ENCODE data around the gene SYT7.

The SYT7 gene

GRCh38 chr11:61518032-61518795 lies 62.7 kb downstream of the SYT7 start:
- 88 to 90% methylated on average over 23 of the region's 23 CpGs for WGBS, 2 experiments
- no peaks in the 10 kb centered on the region for H3K9me3 ChIP-seq (ENCODE audit: control insufficient read depth, low read length)
- H3K4me1 ChIP-seq (ENCODE audit: control insufficient read depth, insufficient read depth, low read length): peaks cover 26% of the 10 kb centered on the region
- no peak overlapping the region for H3K4me3 ChIP-seq (ENCODE audit: insufficient read depth, low read depth, low read length)
- no peak overlapping the region for H3K27ac ChIP-seq (ENCODE audit: insufficient read depth, low read depth, low read length, poor library complexity, severe bottlenecking)
- H3K27me3 ChIP-seq (ENCODE audit: control insufficient read depth, insufficient read depth, low read length, poor library complexity, severe bottlenecking): no peaks in the 10 kb centered on the region
- H3K36me3 ChIP-seq (ENCODE audit: control insufficient read depth, insufficient read depth, low read length): no peaks in the 10 kb centered on the region

DNA sequence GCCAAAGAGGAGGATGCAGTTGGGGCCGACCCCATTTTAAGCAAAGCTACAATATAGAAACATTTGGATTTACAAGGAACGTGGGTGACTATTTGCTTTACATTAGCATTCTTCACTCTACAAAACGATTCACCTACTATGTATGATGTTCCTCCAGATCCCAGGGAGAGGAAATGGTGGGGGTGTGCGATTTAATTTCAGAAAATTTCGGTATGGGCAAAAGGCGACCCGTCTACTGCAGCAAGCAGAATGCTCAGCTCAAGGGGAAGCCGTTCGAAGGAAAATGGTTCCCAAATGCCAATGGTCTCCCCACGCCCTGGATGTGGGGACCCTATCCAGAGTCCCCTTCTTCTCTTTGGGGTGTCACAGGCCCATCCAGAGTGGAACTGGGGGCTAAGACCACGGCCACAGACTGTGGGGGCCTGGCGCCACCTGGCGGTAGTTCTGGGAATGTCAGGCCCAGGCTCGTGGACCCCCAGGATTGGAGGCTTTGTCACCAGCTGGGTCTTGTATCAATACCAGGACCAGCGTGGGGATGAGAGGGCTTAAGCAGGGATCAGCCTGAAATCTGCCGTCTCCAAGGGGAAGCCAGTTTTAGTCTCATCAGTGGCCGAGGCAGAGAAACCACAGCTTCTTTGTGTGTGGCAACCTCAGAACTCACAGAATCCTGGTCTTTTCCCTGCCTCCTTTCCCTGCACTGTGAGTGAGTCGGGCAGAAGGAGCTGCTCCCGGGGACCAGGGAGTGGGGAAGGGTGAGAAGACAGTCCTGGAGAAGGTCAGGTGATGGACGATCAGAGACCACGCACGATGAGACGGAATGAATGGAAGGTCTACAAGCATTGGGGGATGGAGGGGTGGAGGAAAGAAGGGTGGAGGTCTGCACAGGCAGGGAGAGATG lies 64.0 kb downstream of the SYT7 start:
- WGBS, 2 experiments: 52 to 54% methylated on average over 21 to 23 of the region's 23 CpGs
- Histone ChIP-seq H3K36me3 (ENCODE audit: control insufficient read depth, insufficient read depth, low read length) (no peaks in the 10 kb centered on the region), H3K4me3 (ENCODE audit: insufficient read depth, low read depth, low read length) (no peak overlapping the region), H3K9me3 (ENCODE audit: control insufficient read depth, low read length) (no peaks in the 10 kb centered on the region), H3K27ac (ENCODE audit: insufficient read depth, low read depth, low read length, poor library complexity, severe bottlenecking) (no peak overlapping the region), H3K4me1 (ENCODE audit: control insufficient read depth, insufficient read depth, low read length) (peaks cover 26% of the 10 kb centered on the region), H3K27me3 (ENCODE audit: control insufficient read depth, insufficient read depth, low read length, poor library complexity, severe bottlenecking) (no peaks in the 10 kb centered on the region)

DNA sequence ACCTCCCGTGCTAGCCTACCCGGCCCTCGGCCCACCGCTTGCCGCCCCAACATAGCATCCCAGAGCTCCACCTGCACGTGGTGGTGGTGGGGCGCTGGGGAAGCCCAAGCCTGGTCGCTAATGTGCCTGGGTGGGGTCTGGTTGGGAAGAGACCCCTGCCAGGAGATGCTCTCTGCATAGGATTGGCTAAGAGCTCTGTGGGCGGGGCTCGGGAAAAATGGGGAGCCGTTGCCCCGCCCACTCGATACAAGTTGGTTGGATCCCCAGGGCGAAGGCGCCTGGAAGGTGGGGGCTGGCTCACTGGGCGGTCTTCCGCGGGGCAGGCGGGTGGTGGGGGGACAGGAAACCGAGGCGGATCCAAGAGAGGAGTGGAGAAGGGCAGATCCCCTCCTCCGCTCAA lies 64.7 kb downstream of the SYT7 start:
- whole genome bisulfite sequencing, 2 experiments: 83 to 84% methylated on average over 22 of the region's 22 CpGs
- no peak overlapping the region for H3K4me3 ChIP-seq (ENCODE audit: insufficient read depth, low read depth, low read length)
- peaks cover 33% of the 10 kb centered on the region for H3K4me1 ChIP-seq (ENCODE audit: control insufficient read depth, insufficient read depth, low read length)
- H3K9me3 ChIP-seq (ENCODE audit: control insufficient read depth, low read length): no peaks in the 10 kb centered on the region
- H3K36me3 ChIP-seq (ENCODE audit: control insufficient read depth, insufficient read depth, low read length): no peaks in the 10 kb centered on the region
- no peak overlapping the region for H3K27ac ChIP-seq (ENCODE audit: insufficient read depth, low read depth, low read length, poor library complexity, severe bottlenecking)
- H3K27me3 ChIP-seq (ENCODE audit: control insufficient read depth, insufficient read depth, low read length, poor library complexity, severe bottlenecking): no peaks in the 10 kb centered on the region

- no peak overlapping the region for H3K4me3 ChIP-seq (ENCODE audit: insufficient read depth, low read depth, low read length)
- no peaks in the 10 kb centered on the region for H3K9me3 ChIP-seq (ENCODE audit: control insufficient read depth, low read length)
- H3K36me3 ChIP-seq (ENCODE audit: control insufficient read depth, insufficient read depth, low read length): no peaks in the 10 kb centered on the region
- peaks cover 1% of the 10 kb centered on the region for H3K27me3 ChIP-seq (ENCODE audit: control insufficient read depth, insufficient read depth, low read length, poor library complexity, severe bottlenecking)
- H3K27ac ChIP-seq (ENCODE audit: insufficient read depth, low read depth, low read length, poor library complexity, severe bottlenecking): no peak overlapping the region
- peaks cover 38% of the 10 kb centered on the region for H3K4me1 ChIP-seq (ENCODE audit: control insufficient read depth, insufficient read depth, low read length)
- 88 to 90% methylated on average over 10 of the region's 10 CpGs for WGBS, 2 experiments
Observed at GRCh38 chr11:61515686-61516085, 65.2 kb downstream of the SYT7 start.

- Histone ChIP-seq H3K4me3 (ENCODE audit: insufficient read depth, low read depth, low read length) (no peak overlapping the region), H3K4me1 (ENCODE audit: control insufficient read depth, insufficient read depth, low read length) (peaks cover 48% of the 10 kb centered on the region), H3K36me3 (ENCODE audit: control insufficient read depth, insufficient read depth, low read length) (no peaks in the 10 kb centered on the region), H3K9me3 (ENCODE audit: control insufficient read depth, low read length) (no peaks in the 10 kb centered on the region), H3K27me3 (ENCODE audit: control insufficient read depth, insufficient read depth, low read length, poor library complexity, severe bottlenecking) (peaks cover 15% of the 10 kb centered on the region), H3K27ac (ENCODE audit: insufficient read depth, low read depth, low read length, poor library complexity, severe bottlenecking) (no peak overlapping the region)
- WGBS, 2 experiments: 63 to 64% methylated on average over 11 of the region's 11 CpGs
Observed at GRCh38 chr11:61514050-61514917, 66.6 kb downstream of the SYT7 start.

GRCh38 chr11:61513143-61513765 lies 67.6 kb downstream of the SYT7 start:
- Histone ChIP-seq H3K4me3 (ENCODE audit: insufficient read depth, low read depth, low read length) (no peak overlapping the region), H3K36me3 (ENCODE audit: control insufficient read depth, insufficient read depth, low read length) (no peaks in the 10 kb centered on the region), H3K27ac (ENCODE audit: insufficient read depth, low read depth, low read length, poor library complexity, severe bottlenecking) (no peak overlapping the region), H3K27me3 (ENCODE audit: control insufficient read depth, insufficient read depth, low read length, poor library complexity, severe bottlenecking) (peaks cover 21% of the 10 kb centered on the region), H3K4me1 (ENCODE audit: control insufficient read depth, insufficient read depth, low read length) (peaks cover 48% of the 10 kb centered on the region), H3K9me3 (ENCODE audit: control insufficient read depth, low read length) (no peaks in the 10 kb centered on the region)
- WGBS, 2 experiments: 91 to 92% methylated on average over 11 of the region's 11 CpGs

DNA sequence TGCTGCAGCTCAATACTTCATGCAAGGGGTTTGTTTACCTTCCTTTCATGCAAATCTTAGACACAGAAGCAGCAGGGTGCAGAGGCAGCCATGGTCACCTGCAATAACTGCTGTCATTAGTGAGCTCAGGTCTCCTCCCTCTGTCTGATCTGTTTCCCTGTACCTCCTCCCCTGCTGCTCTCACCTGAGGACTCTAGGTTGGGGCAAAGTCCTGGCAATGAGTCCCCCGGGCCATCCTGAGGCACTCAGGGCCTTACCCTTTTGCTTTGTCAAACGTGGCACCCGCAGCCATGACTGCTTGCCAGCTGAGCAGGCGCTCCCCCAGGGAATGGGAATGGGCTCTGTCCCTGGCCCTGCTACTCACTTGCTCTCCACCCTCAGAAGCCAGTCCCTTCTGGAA lies 68.4 kb downstream of the SYT7 start:
- H3K36me3 ChIP-seq (ENCODE audit: control insufficient read depth, insufficient read depth, low read length): no peaks in the 10 kb centered on the region
- 73 to 81% methylated on average over 4 of the region's 4 CpGs for WGBS, 2 experiments
- no peaks in the 10 kb centered on the region for H3K9me3 ChIP-seq (ENCODE audit: control insufficient read depth, low read length)
- peaks cover 53% of the 10 kb centered on the region for H3K4me1 ChIP-seq (ENCODE audit: control insufficient read depth, insufficient read depth, low read length)
- H3K27ac ChIP-seq (ENCODE audit: insufficient read depth, low read depth, low read length, poor library complexity, severe bottlenecking): no peak overlapping the region
- no peak overlapping the region for H3K4me3 ChIP-seq (ENCODE audit: insufficient read depth, low read depth, low read length)
- peaks cover 30% of the 10 kb centered on the region for H3K27me3 ChIP-seq (ENCODE audit: control insufficient read depth, insufficient read depth, low read length, poor library complexity, severe bottlenecking)

DNA sequence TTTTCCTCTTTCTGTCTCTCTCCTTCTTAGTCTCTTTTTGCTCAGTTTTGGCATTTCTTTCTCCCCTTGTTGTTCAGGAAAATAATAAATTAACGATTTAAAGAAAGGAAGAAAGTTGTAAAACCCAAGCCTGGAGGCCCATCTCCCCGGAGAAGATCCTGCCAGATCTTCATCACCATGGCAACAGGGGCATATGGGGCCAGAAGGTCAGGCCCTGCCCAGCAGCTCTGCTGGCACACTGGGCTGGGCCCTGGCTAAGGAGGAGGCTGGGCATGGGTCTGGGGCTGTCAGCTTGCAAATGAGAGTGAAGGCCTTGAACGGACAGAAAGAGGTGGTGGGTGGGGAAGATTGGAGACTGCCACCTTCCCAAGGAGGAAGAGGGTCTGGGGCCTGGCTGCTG lies 69.5 kb downstream of the SYT7 start:
- 53 to 64% methylated on average over 3 of the region's 3 CpGs for WGBS, 2 experiments
- peaks cover 49% of the 10 kb centered on the region for H3K4me1 ChIP-seq (ENCODE audit: control insufficient read depth, insufficient read depth, low read length)
- H3K27ac ChIP-seq (ENCODE audit: insufficient read depth, low read depth, low read length, poor library complexity, severe bottlenecking): no peak overlapping the region
- no peaks in the 10 kb centered on the region for H3K36me3 ChIP-seq (ENCODE audit: control insufficient read depth, insufficient read depth, low read length)
- no peak overlapping the region for H3K4me3 ChIP-seq (ENCODE audit: insufficient read depth, low read depth, low read length)
- H3K9me3 ChIP-seq (ENCODE audit: control insufficient read depth, low read length): no peaks in the 10 kb centered on the region
- H3K27me3 ChIP-seq (ENCODE audit: control insufficient read depth, insufficient read depth, low read length, poor library complexity, severe bottlenecking): peaks cover 38% of the 10 kb centered on the region

DNA sequence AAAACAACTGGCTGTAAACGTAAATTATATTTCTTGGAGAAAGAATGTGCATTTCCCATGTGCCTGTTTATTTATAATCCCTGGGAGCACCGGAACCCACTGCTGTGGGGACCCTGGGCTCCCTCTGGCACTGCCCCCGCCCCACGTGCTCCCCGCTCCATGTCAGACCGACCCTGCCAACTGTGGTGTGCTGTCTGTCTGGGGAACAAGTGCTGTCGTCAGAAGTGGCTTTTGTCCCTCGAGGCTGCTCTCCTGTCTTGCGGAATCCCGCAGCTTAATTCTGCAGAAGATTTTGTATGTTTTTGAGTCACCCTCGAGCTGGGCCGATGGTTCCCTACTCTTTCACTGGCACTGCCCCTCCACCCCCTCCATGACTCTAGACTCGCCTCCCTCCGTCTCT lies 69.9 kb downstream of the SYT7 start:
- peaks cover 51% of the 10 kb centered on the region for H3K4me1 ChIP-seq (ENCODE audit: control insufficient read depth, insufficient read depth, low read length)
- no peak overlapping the region for H3K27ac ChIP-seq (ENCODE audit: insufficient read depth, low read depth, low read length, poor library complexity, severe bottlenecking)
- no peaks in the 10 kb centered on the region for H3K36me3 ChIP-seq (ENCODE audit: control insufficient read depth, insufficient read depth, low read length)
- 88 to 89% methylated on average over 14 of the region's 14 CpGs for WGBS, 2 experiments
- H3K27me3 ChIP-seq (ENCODE audit: control insufficient read depth, insufficient read depth, low read length, poor library complexity, severe bottlenecking): peaks cover 40% of the 10 kb centered on the region
- no peaks in the 10 kb centered on the region for H3K9me3 ChIP-seq (ENCODE audit: control insufficient read depth, low read length)
- H3K4me3 ChIP-seq (ENCODE audit: insufficient read depth, low read depth, low read length): no peak overlapping the region

All from ectodermal cell (in vitro differentiated cells).